ENCODE measurements around the gene PMEPA1.

Gene PMEPA1

GRCh38 chr20:57679113-57679512, 30.7 kb downstream of the PMEPA1 start:
- no peak for TF ChIP-seq CTCF (IDR thresholded peaks at IDR 0.05; ENCODE audit: extremely low read depth, insufficient read depth, missing control alignments)
- DNase-seq (ENCODE audit: low spot score): no peak
- in situ Hi-C loops (cut with MboI; ENCODE audit: low pct_unique_long_range_greater_than_20kb, low sequenced_read_pairs, unreplicated experiment): no loop called here

DNA sequence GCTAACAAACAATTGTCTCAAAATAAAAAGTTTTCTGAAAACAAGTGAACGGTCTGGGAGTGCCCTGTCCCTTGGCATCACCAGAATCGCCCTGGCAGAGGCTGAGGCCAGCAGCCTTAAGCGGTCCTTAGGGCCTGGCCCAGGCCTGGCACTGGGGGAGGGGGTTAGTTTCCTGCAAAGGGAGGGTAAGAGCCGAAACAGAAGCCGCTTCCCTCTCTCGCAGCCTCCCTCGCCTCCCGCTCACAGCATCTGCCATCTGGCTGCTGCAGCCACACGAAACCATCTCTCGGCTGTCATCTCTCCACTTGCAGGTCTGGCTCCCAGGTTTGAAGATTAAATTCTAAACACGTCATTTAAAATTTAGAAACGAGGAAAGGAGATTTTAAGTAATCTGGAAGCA, 31.5 kb downstream of the PMEPA1 start:
- TF ChIP-seq CTCF (IDR thresholded peaks at IDR 0.05; ENCODE audit: extremely low read depth, insufficient read depth, missing control alignments): no peak
- no peak for DNase-seq (ENCODE audit: low spot score)
- in situ Hi-C loops (cut with MboI; ENCODE audit: low pct_unique_long_range_greater_than_20kb, low sequenced_read_pairs, unreplicated experiment): no loop called here

DNA sequence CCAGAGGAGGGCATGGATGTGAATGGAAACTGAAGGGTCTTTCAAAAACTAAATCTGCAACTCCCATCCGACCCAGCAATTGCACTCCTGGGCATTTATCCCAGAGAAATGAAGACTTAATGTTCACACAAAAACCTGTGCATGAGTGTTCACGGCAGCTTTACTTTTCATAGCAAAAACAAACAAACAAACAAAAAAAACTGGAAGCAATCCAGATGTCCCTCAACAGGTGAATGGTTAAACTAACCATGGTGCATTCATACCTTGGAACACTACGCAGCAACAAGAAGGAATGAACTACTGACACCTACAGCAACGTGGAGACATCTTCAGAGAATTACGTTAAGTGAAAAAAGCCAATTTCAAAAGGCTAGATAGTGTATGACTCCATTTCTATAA, 32.2 kb downstream of the PMEPA1 start:
- no peak for TF ChIP-seq CTCF (IDR thresholded peaks at IDR 0.05; ENCODE audit: extremely low read depth, insufficient read depth, missing control alignments)
- in situ Hi-C loops (cut with MboI; ENCODE audit: low pct_unique_long_range_greater_than_20kb, low sequenced_read_pairs, unreplicated experiment): no loop called here

DNA sequence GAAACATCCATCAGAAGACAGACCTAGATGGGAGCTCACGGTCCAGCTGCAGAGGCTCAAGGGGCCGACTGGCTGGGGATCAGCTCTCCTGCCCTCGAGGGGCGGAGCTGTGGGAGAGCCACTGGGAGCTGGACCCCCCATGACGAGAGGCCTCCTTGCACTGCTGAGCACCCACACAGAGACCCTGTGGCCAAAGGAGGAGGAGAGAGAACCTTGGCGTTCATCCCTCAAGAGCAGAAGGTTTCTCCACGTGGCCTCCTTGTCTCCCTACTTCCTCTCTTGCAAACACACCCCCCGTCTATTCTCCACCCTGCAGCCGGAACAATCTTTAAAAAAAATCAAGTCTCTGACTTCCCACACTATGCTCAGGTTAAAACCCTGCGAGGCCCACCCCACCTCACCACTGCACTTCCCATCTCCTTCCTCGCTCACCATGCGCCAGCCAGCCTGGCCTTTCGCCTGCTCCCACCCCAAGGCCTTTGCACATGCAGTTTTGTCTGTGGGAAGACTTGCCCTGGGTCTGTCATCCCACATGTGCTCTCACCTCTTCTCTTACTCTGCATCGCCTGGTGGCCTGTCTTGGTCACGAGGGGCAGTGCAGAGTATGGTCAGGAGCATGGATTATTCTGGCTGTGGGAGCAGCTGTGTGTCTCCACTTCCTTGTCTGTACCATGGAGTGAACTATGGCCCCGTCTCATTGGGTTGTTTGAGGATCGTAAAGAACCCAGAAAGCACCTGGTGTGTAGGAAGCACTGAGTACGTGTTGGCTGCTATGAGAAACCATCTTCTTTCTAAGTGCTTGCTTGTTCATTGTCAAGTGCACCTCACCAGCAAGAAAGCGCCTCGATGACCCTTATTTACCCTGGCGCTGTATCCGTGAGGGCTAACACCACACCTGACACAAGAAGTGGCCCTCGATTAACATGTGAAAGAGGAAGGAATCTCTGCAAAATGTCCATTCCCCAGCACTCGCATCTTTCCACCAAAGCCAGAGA, 32.9 kb downstream of the PMEPA1 start:
- DNase-seq (ENCODE audit: low spot score): no peak
- in situ Hi-C loops (cut with MboI; ENCODE audit: low pct_unique_long_range_greater_than_20kb, low sequenced_read_pairs, unreplicated experiment): no loop called here
- no peak for TF ChIP-seq CTCF (IDR thresholded peaks at IDR 0.05; ENCODE audit: extremely low read depth, insufficient read depth, missing control alignments)

More for the DNA sequence above, 32.2 kb downstream of the PMEPA1 start:
- no peak for DNase-seq (ENCODE audit: low spot score)

DNA sequence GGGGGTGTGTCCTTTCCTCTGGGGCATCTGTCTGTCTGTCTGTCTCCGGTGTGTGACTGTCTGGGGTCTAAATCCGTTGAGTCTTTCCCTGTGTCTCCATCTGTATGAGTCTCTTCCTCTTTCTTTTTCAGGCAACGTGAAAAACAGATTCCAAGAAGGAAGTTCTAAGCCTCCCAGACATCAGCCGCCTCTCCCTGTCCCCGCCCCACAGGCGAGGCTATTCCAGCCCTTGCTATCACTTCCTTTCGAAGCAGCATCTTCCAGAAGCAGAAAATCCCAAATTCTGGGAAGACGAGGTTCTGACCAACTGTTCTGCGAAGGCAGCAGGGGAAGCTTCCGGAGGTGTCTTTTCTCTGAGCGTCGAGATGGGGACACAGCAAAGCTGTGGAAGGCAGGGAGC, 34.0 kb downstream of the PMEPA1 start:
- TF ChIP-seq CTCF (IDR thresholded peaks at IDR 0.05; ENCODE audit: extremely low read depth, insufficient read depth, missing control alignments): no peak
- DNase-seq (ENCODE audit: low spot score): no peak

GRCh38 chr20:57672953-57673575, 36.8 kb downstream of the PMEPA1 start:
- TF ChIP-seq CTCF (IDR thresholded peaks at IDR 0.05; ENCODE audit: extremely low read depth, insufficient read depth, missing control alignments): no peak

More for the DNA sequence above, 34.0 kb downstream of the PMEPA1 start:
- in situ Hi-C loops (cut with MboI; ENCODE audit: low pct_unique_long_range_greater_than_20kb, low sequenced_read_pairs, unreplicated experiment): no loop called here

More at GRCh38 chr20:57672953-57673575, 36.8 kb downstream of the PMEPA1 start:
- in situ Hi-C loops (cut with MboI; ENCODE audit: low pct_unique_long_range_greater_than_20kb, low sequenced_read_pairs, unreplicated experiment): no loop called here
- DNase-seq (ENCODE audit: low spot score): no peak

Data from GM13977 (cell line).